GM11168 (cell line): Measurements from ENCODE around the gene RASSF3.
"Not testable (repeated sequence)": the region's sequence is repeated elsewhere in the genome, so short reads cannot be mapped to it uniquely, and the experiment has no call there.

ENCODE experiments used
- in situ Hi-C: fragments of 300-500 bp; cut with MboI; formaldehyde crosslinking; loops from one replicate; pipeline ENCODE4 v1.12.0; 2022; ENCODE audit warnings: low sequenced_read_pairs; ENCODE audit not compliant: unreplicated experiment

The RASSF3 gene

DNA sequence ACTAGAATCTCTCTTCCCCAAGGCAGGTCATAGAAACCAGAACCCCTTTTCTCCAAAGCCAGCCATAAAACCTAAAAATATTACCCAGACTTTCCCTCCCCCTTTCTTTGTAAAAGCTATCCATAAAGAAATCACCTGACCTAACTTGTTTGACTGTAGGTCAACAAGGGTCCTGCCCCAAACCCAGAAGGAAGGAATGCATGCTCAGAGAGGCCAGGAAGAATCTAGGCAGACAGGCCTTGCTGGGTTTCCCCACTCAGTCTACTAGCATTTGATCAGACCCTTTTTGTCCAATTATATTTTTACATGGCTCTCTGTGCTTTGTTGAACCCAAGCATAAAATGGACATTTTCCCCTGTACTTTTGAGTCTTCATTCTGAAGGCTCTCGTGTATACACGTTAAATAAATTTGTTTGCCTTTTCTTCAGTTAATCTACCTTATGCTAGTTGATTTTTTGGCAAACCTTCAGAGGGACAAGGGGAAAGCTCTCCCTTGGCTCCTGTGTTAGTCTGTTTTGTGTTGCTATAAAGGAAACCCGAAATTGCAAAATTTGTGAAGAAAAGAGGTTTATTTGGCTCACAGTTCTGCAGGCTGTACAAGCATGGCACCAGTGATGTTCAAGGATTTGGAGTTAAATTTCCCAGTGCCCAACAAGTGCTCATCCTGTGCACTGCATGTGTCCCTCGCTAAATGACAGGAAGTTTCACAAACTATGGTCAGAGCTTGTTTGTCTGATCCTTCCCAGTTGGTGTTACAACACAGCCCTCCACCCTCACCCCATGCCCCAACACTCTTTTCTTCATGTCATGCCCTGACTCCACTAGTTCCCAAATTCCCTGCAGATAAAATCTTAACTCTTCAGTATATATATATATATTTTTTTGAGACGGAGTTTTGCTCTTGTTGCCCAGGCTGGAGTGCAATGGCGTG, 14.2 kb upstream of the RASSF3 start:
- in situ Hi-C loops = no loop called here

DNA sequence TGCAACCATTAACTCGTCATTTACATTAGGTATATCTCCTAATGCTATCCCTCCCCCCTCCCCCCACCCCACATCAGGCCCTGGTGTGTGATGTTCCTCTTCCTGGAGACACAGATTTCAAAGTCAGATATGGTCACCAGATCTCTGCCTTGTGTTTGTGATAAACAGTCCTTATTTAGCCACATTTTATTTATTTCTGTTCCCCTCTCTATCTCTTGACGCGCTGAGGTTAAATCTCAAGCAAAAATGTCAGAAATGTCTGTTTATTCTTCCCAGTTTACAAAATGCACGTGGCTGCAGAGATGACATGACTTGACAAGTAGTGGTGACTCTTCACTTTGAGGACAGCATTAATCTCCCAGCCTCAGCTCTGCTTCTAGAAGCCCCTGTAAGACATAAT, 11.5 kb upstream of the RASSF3 start:
- in situ Hi-C loops = no loop called here

DNA sequence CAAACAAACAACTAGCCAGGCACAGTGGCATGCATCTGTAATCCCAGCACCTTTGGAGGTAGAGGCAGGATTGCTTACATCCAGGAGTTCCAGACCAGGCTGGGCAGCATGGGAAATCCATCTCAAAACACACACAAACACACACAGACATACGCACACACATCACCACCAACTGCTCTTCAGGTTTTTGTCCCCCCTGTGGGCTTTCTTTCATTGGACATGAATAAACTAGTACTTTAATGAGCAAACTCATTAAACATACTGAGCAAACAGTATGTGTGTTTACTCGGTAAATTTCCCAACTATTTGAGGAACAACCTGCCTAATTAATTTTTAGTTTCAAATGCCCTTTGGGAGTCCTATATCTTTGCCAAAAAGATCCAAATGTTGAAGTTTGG, 10.1 kb upstream of the RASSF3 start:
- in situ Hi-C loops = loop anchor here (10.0 kb wide), 1 partner anchor 45 kb away; no protein-coding TSS in a partner anchor

DNA sequence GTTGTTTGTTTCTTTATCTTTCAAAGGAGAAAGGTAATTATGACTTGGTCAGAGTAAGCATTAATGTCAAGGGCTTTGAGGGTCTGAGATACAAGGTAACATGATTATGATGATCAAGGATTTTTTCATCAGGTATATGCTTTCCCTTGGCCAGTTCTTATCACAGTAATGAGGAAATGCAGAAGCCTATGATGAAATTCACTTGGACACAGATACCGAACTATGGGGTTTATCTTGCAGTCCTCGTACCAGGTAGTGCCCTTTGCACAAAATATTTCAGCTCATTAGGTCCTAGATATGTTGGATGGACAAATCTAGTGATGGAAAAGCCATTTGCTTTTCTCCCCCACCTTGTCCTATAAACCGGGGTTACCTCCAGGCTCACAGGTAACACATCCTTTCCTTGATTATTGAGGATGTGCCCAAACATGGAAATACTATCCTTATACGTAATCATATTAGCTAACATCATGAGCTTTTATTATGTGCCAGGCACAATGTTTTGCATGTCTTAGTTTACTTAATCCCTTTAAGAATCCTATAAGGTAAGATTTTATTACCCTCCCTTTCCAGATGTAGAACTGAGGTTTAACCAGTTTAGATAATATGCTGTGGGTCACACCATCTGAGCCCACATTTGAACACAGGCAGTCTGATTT, 7.0 kb upstream of the RASSF3 start:
- in situ Hi-C loops = loop anchor here (10.0 kb wide), 1 partner anchor 49 kb away; no protein-coding TSS in a partner anchor

DNA sequence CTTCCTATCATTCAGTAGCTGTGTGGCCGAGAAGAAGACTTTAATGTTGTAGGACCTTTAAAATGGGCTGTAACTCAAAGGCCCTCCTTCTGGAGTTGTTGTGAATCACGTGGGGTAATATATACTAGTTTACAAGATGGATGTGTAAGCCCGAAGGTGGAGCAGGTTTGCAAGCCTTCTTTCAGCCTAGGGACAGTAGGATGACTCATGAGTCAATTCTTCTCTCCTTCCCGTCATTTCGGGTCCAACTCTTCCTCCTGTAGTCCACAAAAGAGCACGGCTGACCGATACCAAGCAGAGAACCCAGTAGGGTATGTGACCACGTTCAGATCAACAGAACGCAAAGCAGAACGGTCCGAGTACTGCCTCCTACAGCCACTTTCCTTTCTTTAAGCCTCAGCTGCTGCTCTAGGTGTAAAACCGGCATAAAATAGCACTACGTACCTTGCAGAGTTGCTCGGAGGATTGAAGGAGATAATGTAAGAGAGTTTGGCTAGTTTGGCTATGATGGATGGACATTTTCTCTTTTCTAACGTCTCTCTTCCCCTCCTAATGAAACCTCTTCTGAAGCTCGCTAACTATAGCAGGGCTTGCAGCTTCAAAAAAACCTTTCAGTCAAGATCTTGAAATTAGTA, 1.3 kb upstream of the RASSF3 start:
- in situ Hi-C loops = loop anchor here (5.0 to 10.0 kb wide), 2 partner anchors 54 to 93 kb away; no protein-coding TSS in a partner anchor

DNA sequence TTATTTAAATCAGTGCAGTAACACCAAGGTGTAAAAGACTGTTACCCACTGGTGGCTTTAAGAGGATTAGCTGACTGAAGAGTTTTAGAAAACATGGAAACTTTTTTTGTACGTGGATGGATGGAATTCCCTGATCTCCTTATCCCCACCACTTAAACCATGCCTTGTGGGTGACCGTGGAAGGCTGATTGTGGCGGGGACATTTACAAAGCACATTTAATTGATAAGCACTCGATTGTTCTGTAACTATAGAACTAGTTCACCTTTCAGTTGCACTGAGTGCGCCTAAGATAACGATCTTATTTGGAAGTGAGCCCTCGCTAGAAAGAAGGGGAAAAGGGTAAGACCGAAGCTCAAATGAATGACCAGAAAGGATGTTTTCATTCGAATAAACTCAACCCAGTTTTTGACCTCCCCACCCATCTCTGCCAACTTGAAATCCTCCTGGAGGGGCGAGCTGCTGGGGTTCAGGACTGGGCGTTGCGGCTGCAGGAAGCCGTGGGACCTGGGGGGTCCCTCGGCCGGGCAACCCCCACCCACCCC, 688 bp upstream of the RASSF3 start:
- in situ Hi-C loops = loop anchor here (5.0 to 10.0 kb wide), 2 partner anchors 55 to 93 kb away; no protein-coding TSS in a partner anchor

DNA sequence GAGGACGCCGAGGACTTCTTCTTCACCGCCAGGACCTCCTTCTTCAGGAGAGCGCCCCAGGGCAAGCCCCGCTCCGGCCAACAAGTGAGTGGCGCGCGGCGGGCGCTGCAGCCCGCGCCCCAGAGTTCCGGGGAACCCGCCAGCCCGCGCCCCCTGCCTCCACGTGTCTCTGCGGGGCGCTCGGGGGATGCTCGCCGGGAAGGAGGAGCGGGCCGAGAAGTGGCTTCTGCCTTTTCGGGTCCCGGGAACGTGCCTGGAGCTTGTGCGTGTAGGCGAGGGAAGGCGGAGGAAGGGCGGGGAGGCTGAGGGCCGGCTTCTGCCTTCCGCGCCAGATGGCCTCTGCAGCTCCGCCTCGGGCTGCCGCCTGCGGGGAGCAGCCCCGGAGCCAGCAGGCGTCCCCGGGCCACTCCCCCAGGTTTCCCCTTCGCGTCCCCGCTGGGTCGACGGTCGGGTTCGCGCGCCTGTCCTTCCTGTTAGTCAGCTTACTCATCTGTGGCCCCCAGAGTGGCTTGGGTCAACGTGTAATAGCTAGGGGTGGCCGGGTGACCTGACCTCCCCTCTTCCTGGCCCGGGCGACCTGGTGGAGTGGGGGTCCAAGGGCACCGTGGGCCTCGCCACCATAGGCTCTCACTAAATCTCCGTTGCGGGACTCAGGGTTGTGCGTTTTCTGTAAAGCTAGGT, 505 bp downstream of the RASSF3 start:
- in situ Hi-C loops = no loop called here

DNA sequence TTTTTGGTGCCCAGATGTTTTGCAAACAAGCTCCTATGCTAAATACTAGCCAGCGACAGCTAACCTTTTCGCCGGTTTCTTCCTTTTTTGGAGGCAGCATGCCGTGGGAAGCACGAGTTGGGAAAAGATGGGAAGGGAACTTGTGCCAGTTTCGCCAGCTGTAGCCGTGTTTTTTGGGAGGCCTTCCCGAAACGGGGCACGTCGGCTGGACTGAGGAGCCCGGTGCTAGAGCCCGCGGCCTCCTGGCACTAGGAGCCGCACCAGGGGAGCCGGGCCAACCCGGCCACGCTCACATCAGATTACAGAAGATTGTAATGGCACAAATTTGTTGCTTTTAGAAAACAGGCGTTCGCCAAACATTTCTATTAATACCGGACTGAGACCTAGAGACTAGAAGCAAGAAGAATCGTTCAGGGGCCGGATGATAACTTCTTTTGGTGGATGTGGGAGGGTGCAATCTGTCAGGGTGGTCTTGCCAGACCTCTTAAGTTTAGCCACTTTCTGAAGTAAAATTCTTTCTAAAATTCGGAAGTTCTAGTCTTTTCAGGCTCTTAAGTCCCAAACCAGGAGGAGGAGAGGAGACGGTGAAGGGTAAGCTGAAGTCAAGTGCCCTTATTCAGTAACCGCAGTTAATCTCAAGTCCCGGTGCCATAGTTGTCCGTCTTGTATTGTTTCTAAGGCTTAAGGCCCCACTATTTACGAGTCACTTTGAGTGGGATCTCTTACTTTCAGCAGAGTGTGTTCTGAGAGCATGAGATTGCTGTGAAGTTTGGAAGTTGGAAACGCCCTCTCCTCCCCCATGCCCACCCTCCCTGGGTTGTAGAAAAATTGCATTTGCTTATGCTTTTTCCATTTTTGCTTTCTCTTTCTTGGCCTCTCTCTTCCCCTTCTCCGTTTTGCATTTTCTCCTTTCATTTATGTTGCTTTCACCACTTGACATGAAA, 1.3 kb downstream of the RASSF3 start:
- in situ Hi-C loops = no loop called here

DNA sequence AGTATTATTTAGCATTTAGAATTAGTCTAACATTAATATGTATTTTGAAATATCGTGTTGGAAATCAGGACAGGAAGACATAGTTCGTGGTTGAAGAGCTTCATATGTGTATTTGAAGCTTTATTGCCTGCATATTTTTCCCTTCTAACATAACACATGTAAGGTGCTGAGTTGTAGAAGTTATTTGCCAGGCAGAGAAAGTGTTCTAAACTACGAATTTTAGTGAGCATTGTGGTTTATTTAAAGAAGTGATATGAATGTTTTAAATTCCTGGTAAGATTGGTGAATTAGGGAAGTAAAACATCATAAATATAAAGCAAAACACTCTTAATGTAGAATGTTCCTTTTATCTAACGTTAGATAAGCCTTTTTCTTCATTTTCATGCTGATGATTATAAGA, 2.5 kb downstream of the RASSF3 start:
- in situ Hi-C loops = no loop called here

DNA sequence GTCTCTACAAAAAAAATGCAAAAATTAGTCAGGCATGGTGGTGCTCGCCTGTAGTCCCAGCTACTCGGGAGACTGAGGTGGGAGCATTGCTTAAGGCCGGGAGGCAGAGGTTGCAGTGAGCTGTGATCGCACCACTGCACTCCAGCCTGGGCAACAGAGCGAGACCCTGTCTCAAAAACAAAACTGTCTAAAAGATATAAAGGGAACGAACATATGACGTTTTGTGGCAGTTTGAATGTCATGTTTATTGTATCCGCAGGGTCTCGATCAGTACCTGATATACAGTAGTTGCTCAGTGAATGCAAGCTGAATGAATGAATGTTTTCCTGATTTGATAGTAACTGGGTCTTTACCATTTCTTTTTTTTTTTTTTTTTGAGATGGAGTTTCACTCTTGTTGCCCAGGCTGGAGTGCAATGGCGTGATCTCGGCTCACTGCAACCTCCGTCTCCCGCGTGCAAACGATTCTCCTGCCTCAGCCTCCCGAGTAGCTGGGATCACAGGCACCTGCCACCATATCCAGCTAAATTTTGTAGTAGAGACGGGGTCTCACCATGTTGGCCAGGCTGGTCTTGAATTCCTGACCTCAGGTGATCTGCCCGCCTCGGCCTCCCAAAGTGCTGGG, 3.6 kb downstream of the RASSF3 start:
- in situ Hi-C loops = not testable (repeated sequence)

DNA sequence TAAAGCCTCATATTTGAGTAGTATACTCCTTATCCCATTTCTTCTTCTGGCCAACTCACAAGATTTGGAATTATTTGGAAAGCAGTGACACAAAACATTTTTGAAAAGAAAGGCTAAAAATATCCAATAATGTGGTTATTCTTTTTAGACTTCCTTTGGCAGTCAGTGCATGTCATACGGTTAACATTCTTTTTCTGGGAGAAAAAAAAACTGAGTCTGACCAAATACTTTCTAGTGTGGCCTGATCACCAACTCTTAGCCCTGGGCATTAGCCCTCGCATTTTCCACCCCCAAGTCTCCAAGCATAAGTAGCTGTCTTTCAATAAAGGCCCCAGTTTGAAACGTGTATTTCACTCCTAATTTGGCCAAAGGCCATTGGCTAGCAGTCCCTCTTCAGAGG, 5.9 kb downstream of the RASSF3 start:
- in situ Hi-C loops = no loop called here

DNA sequence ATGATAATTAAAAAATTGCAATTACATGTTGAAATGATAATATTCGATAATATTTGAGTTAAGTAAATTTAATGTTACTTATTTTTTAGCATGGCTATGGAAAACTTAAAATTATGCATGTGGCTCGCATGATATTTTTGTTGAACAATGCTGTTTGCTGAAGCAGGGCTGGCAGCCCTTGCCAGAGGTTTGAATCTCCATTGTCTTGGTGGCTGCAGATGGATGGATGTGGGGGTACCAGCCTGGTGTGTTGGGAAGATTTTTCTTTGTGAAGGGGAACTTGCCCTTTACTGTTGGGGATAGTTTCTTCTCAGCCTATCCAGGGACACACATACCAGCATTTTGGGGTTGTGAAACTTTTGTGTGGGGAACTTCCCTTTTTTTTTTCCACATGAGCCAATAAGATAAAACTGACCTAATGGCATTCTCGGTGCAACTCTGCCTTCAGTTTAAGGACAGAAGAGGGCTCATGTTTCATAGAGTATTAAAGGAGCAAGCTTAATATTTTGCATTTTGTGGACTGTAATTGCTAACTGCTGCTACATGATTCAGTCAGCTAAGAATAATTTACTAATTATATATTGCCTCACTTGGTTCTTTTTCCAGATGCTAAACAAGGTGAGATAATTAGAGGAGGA, 8.8 kb downstream of the RASSF3 start:
- in situ Hi-C loops = no loop called here

DNA sequence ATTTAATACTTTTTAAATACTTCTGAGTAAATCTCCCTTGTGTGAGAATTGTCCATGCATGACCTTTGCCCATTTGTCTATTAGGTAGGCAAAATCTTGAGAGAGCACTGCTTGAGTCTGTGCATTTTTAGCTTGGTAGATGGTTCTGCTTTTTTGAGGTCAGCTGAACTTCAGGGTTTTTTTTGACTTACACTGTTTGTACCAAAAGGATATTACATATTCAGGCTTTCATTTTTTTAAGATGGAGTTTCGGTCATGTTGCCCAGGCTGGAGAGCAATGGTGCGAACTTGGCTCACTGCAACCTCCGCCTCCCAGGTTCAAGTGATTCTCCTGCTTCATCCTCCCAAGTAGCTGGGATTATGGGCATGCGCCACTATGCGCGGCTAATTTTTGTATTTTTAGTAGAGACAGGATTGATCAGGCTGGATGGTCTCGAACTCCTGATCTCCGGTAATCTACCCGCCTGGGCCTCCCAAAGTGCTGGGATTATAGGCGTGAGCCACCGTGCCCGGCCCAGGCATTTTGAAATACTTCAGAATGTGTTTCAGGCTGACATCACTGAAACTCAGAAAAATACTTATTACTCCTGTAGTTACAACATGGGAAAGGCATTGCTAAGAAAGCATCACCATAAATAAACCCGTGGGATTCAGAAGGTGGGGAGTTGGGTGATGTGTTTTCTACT, 11.1 kb downstream of the RASSF3 start:
- in situ Hi-C loops = no loop called here

DNA sequence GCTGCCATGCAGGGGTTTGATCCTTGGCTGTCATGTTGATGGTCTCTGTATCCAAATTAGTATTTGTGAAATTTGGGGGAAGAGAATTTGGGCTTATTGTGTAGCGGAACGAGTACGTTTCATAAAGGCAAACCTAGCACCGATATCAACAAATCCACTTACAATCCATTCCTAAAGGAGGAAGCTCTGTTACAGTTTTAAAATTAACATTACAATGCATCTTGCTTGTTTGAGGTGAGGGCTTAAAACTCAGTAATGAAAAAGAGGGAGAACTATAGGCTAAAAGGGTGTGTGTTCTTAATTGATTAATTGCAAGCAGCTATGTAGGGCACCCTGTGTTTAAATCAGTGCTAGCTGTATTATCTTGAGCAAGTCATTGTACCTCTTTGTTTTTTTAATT, 13.7 kb downstream of the RASSF3 start:
- in situ Hi-C loops = no loop called here

DNA sequence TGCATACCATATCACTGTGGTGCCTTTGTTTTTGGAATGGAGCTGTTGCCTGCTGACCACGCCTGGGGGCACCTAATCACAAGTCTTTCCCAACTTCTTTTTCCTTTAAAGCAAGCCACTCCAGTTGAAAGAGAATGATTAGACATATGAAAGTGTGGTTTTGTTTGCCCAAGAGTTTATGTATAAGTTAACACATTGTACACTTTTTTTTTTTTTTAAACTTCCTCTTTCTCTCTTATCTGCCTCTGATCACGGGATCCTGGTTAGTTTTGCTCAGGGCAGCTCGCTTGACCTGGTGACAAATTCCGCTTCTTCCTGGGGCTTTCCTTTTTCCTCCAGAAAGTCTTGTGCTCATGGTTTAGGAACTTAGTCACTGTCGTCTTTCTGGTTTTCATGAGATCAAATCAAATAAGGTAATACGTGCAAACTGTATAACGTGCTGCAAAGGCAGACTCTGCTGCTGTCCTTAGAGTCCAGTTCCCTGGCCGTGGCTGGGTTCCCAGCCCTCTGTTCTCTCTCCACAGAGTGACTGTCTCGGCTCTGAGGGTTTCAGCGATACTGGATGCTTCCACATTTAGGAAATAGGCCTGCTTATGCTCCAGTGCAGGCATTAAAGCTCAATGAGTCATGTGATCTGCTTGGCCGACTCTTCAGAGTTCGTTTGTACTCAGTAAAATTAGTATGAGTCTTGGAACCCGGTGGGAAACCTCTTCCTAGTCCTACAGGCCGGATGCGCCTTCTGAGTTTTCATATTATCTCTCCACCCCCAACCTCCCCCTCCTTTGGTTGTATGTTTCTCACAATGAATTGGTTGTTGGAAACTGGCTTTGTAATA, 15.2 kb downstream of the RASSF3 start:
- in situ Hi-C loops = no loop called here

DNA sequence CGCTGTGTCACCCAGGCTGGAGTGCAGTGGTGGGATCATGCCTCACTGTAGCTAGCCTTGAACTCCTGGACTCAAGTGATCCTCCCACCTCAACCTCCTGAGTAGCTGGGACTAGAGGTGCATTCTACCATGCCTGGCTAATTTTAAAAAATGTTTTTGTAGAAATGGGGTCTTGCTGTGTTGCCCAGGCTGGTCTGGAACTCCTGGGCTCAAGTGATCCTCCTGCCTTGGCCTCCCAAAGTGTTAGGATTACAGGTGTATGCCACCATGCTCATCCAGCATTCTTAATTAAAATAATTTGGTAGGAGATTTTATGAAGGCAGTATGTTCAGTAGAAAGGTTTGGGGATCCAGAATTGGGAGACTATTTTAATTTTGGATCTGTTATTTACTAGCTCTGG, 16.3 kb downstream of the RASSF3 start:
- in situ Hi-C loops = not testable (repeated sequence)

DNA sequence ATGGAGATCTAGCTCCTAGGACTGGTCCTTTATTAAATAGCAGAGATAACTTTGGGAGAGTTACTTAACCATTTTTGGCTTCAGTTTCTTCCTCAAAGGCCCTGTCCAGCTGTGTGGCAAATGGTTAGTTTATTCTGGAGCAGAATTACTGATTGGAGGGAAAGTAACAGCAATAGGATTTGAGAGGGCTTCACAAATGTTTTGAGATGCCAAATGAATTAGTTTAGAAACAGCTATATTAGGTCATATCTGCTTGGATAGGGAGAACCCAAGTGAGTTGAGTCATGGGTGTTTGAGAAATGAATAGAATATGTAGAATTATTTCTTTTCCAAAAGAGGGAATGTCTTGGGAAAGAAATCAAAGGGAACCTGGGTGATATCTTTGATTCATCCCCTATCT, 17.5 kb downstream of the RASSF3 start:
- in situ Hi-C loops = no loop called here
